ENCODE measurements around the gene PSMG1. TPM values are rescaled to one million over a fixed set of nuclear protein-coding genes. Genes with fewer than 3 reads are reported as not detected.
"Not testable (repeated sequence)": the region's sequence is repeated elsewhere in the genome, so short reads cannot be mapped to it uniquely, and the experiment has no call there.

Gene PSMG1
- total RNA-seq, 1 donor from 2014 or later, result 23.7 TPM

DNA sequence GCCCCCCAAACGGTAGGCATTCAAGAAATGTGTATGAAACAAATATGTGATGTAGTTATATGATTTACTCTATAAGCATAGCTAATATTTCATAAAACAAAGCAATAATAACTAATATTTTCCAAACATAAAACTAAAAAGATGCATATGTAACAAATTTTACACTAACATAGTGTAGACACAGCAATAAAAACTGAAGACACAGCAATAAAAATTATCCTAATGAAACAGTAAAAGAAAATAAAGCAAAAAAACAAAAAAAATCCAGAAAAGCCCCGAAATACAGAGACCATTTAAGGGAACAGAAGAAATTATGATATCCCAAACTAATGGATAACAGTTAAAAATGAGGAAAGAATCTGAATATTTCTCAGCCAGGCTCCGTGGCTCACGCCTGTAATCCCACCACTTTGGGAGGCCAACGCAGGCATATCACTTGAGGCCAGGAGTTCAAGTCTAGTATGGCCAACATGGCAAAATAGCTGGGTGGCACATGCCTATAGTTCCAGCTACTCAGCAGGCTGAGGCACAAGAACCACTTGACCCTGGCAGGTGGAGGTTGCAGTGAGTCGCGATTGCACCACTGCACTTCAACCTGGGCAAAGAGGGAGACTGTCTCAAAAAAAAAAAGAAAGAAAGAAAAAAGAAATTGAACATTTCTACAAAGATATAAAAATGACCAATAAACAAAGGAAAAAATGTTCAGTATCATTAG lies 38.2 kb upstream of the PSMG1 start:
- intact Hi-C loops (cut with micrococcal nuclease), result no loop called here
- CTCF ChIA-PET, result no interaction called here
- H3K36me3 Mint-ChIP-seq (ENCODE audit: low read depth), result peaks cover 72% of the 10 kb centered on the region
- POLR2A ChIA-PET, result no interaction called here
- ATAC-seq (ENCODE audit: low read depth) (no peak), DNase-seq (no peak)
- no peaks in the 10 kb centered on the region for H3K9me3 Mint-ChIP-seq
- H3K4me1 Mint-ChIP-seq, result no peaks in the 10 kb centered on the region
- H3K27me3 Mint-ChIP-seq, result no peaks in the 10 kb centered on the region
- no peak overlapping the region for H3K4me3 Mint-ChIP-seq
- TF ChIP-seq, protein P1, sequence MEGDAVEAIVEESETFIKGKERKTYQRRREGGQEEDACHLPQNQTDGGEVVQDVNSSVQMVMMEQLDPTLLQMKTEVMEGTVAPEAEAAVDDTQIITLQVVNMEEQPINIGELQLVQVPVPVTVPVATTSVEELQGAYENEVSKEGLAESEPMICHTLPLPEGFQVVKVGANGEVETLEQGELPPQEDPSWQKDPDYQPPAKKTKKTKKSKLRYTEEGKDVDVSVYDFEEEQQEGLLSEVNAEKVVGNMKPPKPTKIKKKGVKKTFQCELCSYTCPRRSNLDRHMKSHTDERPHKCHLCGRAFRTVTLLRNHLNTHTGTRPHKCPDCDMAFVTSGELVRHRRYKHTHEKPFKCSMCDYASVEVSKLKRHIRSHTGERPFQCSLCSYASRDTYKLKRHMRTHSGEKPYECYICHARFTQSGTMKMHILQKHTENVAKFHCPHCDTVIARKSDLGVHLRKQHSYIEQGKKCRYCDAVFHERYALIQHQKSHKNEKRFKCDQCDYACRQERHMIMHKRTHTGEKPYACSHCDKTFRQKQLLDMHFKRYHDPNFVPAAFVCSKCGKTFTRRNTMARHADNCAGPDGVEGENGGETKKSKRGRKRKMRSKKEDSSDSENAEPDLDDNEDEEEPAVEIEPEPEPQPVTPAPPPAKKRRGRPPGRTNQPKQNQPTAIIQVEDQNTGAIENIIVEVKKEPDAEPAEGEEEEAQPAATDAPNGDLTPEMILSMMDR (IDR thresholded peaks at IDR 0.05), result no peak
- H3K27ac Mint-ChIP-seq, result no peak overlapping the region

DNA sequence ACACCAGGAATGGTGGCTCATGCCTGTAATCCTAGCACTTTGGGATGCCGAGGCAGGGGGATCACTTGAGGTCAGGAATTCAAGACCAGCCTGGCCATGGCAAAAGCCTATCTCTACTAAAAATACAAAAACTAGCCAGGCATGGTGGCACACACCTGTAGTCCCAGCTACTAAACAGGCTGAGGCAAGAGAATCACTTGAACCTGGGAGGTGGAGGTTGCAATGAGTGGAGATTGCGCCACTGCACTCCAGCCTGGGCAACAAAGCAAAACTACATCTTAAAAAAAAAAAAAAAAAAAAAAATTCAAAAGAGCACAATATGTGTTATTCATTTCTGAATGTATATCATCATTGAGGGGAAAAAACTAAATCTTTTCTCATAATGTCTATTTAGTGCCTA lies 37.6 kb upstream of the PSMG1 start:
- POLR2A ChIA-PET; intact Hi-C loops (cut with micrococcal nuclease); H3K9me3 Mint-ChIP-seq; H3K4me3 Mint-ChIP-seq; DNase-seq; H3K4me1 Mint-ChIP-seq; H3K27ac Mint-ChIP-seq; CTCF ChIA-PET; H3K27me3 Mint-ChIP-seq; ATAC-seq (ENCODE audit: low read depth): not testable (repeated sequence)
- H3K36me3 Mint-ChIP-seq (ENCODE audit: low read depth), result peaks cover 70% of the 10 kb centered on the region

DNA sequence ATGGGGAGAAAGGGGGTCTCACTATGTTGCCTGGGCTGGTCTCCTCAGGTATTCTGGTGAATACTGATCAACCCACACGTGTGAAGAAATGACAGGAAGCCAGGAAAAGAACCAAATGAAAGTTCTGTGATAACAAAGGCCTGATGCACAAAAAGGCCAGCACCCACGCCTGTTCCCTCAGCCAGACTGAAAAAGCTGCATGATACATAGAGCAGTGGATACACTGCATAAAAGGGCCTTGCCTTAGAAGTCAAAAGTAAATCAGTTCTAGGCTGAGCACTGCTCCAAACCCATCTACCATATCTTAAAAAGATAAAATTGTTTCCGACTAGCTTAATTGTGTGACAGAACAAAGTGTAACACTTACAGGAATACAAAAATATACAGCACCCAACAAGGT lies 36.9 kb upstream of the PSMG1 start:
- ChIA-PET POLR2A (no interaction called here), CTCF (no interaction called here)
- TF ChIP-seq, protein P1 (IDR thresholded peaks at IDR 0.05), result no peak
- Mint-ChIP-seq H3K36me3 (ENCODE audit: low read depth) (peaks cover 72% of the 10 kb centered on the region), H3K4me1 (no peaks in the 10 kb centered on the region), H3K4me3 (no peak overlapping the region), H3K27ac (no peak overlapping the region), H3K27me3 (no peaks in the 10 kb centered on the region), H3K9me3 (no peaks in the 10 kb centered on the region)
- ATAC-seq (ENCODE audit: low read depth) (no peak), DNase-seq (no peak)
- intact Hi-C loops (cut with micrococcal nuclease), result no loop called here

DNA sequence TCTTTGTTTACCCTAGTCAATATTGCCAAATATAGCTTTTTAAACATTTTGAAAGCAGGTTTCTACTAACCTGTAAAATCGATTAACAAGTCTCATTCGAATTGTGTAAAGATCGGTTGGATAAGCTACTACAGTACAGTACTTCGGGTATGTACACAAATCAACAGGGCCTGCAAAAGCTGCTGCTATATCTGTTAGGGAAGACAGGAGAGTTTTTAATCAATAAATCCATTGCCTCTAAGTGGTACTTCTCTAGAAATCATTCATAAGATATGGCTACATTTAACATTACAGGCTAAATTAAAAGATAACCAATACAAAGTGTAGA lies 34.8 kb upstream of the PSMG1 start:
- H3K36me3 Mint-ChIP-seq (ENCODE audit: low read depth), result peaks cover 68% of the 10 kb centered on the region
- DNase-seq, result no peak
- H3K27ac Mint-ChIP-seq, result no peak overlapping the region
- H3K4me1 Mint-ChIP-seq, result no peaks in the 10 kb centered on the region
- no peaks in the 10 kb centered on the region for H3K27me3 Mint-ChIP-seq
- POLR2A ChIA-PET, result interaction anchor here (0.6 kb wide), 1 partner anchor 69 kb away, joined by 5 read pairs; no protein-coding TSS in a partner anchor
- ATAC-seq (ENCODE audit: low read depth), result no peak
- intact Hi-C loops (cut with micrococcal nuclease), result no loop called here
- CTCF ChIA-PET, result no interaction called here
- H3K9me3 Mint-ChIP-seq, result no peaks in the 10 kb centered on the region
- TF ChIP-seq, protein P1 (IDR thresholded peaks at IDR 0.05), result no peak
- H3K4me3 Mint-ChIP-seq, result no peak overlapping the region

DNA sequence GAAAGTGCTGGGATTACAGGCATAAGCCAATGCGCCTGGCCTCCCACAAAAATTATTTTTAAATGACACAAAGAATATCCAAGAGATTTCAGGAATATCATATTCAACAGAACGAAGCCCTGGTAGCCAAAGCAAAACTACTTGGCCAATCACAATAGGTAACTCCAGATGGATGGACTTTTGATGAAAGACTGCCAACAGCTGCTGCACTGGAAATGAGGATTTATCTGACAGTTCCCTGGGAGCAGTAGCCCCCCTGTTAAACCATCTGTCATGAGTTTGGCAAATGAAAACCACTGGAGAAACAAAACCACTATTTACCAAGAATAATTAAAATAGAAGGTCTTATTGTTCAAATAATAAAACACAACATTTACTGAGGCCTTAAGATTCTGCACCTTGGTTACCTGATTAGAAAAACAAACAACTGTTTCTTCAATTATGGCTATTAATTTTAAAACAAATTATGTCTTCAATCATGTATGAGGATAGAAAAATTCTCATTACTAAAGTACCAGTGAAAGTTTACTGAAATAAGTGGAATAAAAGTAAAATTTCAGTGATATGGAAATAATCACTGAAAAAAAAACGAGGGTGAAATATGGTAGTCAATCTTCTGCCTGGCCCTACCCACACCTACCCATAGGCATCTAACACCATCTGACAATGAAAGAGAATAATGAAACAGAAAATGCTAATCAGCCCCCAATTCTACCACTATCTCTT lies 34.3 kb upstream of the PSMG1 start:
- no peak for DNase-seq

More for the DNA sequence above, 34.3 kb upstream of the PSMG1 start:
- TF ChIP-seq, protein P1 (IDR thresholded peaks at IDR 0.05), result no peak
- no peak overlapping the region for H3K27ac Mint-ChIP-seq
- ChIA-PET POLR2A (interaction anchor here (0.6 kb wide), 1 partner anchor 69 kb away, joined by 5 read pairs; no protein-coding TSS in a partner anchor), CTCF (no interaction called here)
- H3K4me3 Mint-ChIP-seq, result no peak overlapping the region
- no peaks in the 10 kb centered on the region for H3K4me1 Mint-ChIP-seq
- H3K9me3 Mint-ChIP-seq, result no peaks in the 10 kb centered on the region
- H3K27me3 Mint-ChIP-seq, result no peaks in the 10 kb centered on the region
- intact Hi-C loops (cut with micrococcal nuclease), result no loop called here
- no peak for ATAC-seq (ENCODE audit: low read depth)
- peaks cover 66% of the 10 kb centered on the region for H3K36me3 Mint-ChIP-seq (ENCODE audit: low read depth)
